Hepatocyte (in vitro differentiated cells): ENCODE results near the gene ITGBL1. TPM values are rescaled to one million over a fixed set of nuclear protein-coding genes. Genes with fewer than 3 reads are reported as not detected.
A peak's percentile ranks its signal among the peaks of the same experiment; 100 is the strongest.

Source experiments
- DNase-seq: peaks from one replicate; pipeline ENCODE4 v3.0.0-alpha.2; 2016; ENCODE audit warnings: low spot score
- H2AFZ ChIP-seq: fragments of 200-600 bp; sonication (generic); 2 replicates; pipeline ENCODE4 v1.6.0; 2016; ENCODE audit warnings: antibody characterized with exemption, mild to moderate bottlenecking
- H3K27ac ChIP-seq: fragments of 200-600 bp; sonication (generic); 2 replicates; pipeline ENCODE4 v1.5.1; 2016; ENCODE audit warnings: mild to moderate bottlenecking
- H3K27me3 ChIP-seq: fragments of 200-600 bp; sonication (generic); 2 replicates; pipeline ENCODE4 v1.6.1; 2016
- H3K36me3 ChIP-seq: fragments of 200-600 bp; sonication (generic); replicated peaks from 2 replicates; pipeline ENCODE4 v1.5.1; 2016; ENCODE audit warnings: low read depth; ENCODE audit not compliant: insufficient read depth
- H3K4me1 ChIP-seq: fragments of 200-600 bp; sonication (generic); 2 replicates; pipeline ENCODE4 v1.5.1; 2016; ENCODE audit warnings: mild to moderate bottlenecking, moderate library complexity; ENCODE audit not compliant: insufficient read depth
- H3K4me2 ChIP-seq: fragments of 200-600 bp; sonication (generic); 2 replicates; pipeline ENCODE4 v1.6.0; 2016
- H3K4me3 ChIP-seq: fragments of 200-600 bp; sonication (generic); 2 replicates; pipeline ENCODE4 v1.5.1; 2016; ENCODE audit warnings: mild to moderate bottlenecking
- H3K79me2 ChIP-seq: fragments of 200-600 bp; sonication (generic); 2 replicates; pipeline ENCODE4 v1.6.0; 2017; ENCODE audit warnings: mild to moderate bottlenecking
- H3K9me2 ChIP-seq: fragments of 200-600 bp; sonication (generic); replicated peaks from 2 replicates; pipeline ENCODE4 v1.6.0; 2017; ENCODE audit warnings: mild to moderate bottlenecking; ENCODE audit not compliant: insufficient read depth
- H3K9me3 ChIP-seq: fragments of 200-600 bp; sonication (generic); 2 replicates; pipeline ENCODE4 v1.5.1; 2016; ENCODE audit warnings: low read depth, mild to moderate bottlenecking
- H4K20me1 ChIP-seq: fragments of 200-600 bp; sonication (generic); 2 replicates; pipeline ENCODE4 v1.6.0; 2016; ENCODE audit warnings: mild to moderate bottlenecking; ENCODE audit not compliant: insufficient read depth, poor library complexity, severe bottlenecking
- EZH2 ChIP-seq: fragments of 200-600 bp; sonication (generic); IDR thresholded peaks from 2 replicates; pipeline ENCODE4 v1.6.1; 2016; ENCODE audit warnings: antibody characterized with exemption, mild to moderate bottlenecking, borderline replicate concordance
- EZH2phosphoT487 ChIP-seq: fragments of 200-600 bp; sonication (generic); IDR thresholded peaks from one replicate; pipeline ENCODE4 v1.6.1; 2018; ENCODE audit warnings: antibody characterized with exemption, mild to moderate bottlenecking, low read depth, moderate library complexity; ENCODE audit not compliant: unreplicated experiment, severe bottlenecking
- WGBS: methylation state at CpG from one replicate; pipeline ENCODE4 v1.1.6; 2016; ENCODE audit warnings: low lambda C conversion rate; ENCODE audit errors: missing lambda C conversion rate; 5-methylcytosine and 5-hydroxymethylcytosine counted together
- polyA plus RNA-seq: library from polyadenylated mRNA; unstranded; fragments of >200 nt; fragmentation: Nextera tagmentation; extraction: Ambion mirVana; gene quantifications from 2 replicates; pipeline ENCODE4 v1.2.1, GENCODE V29; 2016
- total RNA-seq: library from RNA; depleted of rRNA; stranded (reverse); fragments of >200 nt; gene quantifications from 2 replicates; pipeline ENCODE4 v1.2.3, GENCODE V29; 2014
- TF ChIP-seq, protein P1 (sequence below): fragments of 200-600 bp; sonication (generic); IDR thresholded peaks from 2 replicates; pipeline ENCODE4 v1.5.1; 2016; ENCODE audit warnings: antibody characterized with exemption, mild to moderate bottlenecking; ENCODE audit not compliant: poor library complexity

The ITGBL1 gene
- total and polyA plus RNA-seq, 2 experiments from 2014 or later, result 0.33 TPM; not detected in 1

DNA sequence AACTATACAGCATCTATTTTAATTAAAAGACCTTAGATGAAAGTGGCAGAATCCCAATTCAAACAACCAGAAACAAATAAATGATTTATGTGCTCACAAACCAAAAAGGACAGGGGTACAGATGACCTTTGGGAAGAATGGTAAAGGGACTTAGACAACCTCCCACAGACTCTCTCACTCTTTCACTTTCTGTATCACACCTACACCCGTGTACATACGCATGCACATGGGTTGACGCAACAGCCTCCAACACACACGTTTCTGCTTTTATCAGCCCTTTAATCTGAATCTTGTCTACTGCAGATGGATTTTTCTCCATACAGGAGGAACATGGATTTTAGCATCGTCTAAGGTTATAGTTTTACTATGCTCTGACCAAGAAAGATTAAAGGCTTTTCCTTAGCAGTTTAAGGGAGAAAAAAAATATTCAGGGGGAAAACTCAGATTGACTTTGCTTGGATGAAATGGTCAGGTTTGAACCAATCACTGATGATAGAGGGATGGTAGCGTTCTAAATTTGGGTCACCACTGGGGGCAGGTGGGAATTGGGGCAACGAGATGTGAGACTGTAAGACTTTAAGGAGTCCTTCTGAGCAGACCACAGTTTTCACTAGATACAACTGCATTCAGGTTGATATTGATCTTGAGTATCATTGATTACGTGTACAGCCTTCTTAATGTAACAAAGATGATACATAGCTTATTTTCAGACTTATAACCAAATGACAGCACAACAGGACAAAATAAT is 166.1 kb downstream of the ITGBL1 start:
- Histone ChIP-seq H3K4me3 (no peak overlapping the region), H3K27me3 (no peaks in the 10 kb centered on the region), H3K4me2 (no peak overlapping the region), H4K20me1 (no peaks in the 10 kb centered on the region), H3K36me3 (no peaks in the 10 kb centered on the region), H3K9me3 (no peaks in the 10 kb centered on the region), H2AFZ (no peak overlapping the region), H3K27ac (no peak overlapping the region), H3K9me2 (no peaks in the 10 kb centered on the region), H3K79me2 (no peaks in the 10 kb centered on the region), H3K4me1 (no peaks in the 10 kb centered on the region)
- no peak for DNase-seq
- WGBS, result 91% methylated on average over 8 of the region's 8 CpGs
- TF ChIP-seq EZH2phosphoT487, result no peak
- TF ChIP-seq EZH2, result no peak
- TF ChIP-seq, protein P1, sequence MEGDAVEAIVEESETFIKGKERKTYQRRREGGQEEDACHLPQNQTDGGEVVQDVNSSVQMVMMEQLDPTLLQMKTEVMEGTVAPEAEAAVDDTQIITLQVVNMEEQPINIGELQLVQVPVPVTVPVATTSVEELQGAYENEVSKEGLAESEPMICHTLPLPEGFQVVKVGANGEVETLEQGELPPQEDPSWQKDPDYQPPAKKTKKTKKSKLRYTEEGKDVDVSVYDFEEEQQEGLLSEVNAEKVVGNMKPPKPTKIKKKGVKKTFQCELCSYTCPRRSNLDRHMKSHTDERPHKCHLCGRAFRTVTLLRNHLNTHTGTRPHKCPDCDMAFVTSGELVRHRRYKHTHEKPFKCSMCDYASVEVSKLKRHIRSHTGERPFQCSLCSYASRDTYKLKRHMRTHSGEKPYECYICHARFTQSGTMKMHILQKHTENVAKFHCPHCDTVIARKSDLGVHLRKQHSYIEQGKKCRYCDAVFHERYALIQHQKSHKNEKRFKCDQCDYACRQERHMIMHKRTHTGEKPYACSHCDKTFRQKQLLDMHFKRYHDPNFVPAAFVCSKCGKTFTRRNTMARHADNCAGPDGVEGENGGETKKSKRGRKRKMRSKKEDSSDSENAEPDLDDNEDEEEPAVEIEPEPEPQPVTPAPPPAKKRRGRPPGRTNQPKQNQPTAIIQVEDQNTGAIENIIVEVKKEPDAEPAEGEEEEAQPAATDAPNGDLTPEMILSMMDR, result no peak

DNA sequence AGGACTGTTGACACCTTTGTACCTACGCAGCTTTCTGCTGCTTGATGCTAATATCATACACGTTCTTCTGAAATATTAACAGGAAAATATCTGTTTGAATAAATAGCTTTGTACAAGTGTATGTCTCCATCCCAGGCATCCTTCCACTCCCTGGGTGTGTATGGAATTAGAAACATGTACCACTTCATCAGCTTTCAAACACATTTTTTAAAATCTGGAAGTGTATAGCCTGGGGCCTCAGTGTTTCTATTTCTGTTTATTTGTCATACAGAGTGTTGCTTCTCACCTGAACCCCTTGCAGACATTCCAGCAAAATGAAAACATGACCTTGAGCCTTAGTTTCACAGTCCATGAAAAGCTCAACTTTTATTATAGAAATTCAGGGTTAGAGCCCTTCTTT is 168.6 kb downstream of the ITGBL1 start:
- Histone ChIP-seq H4K20me1 (no peaks in the 10 kb centered on the region), H3K4me3 (no peak overlapping the region), H3K4me2 (no peak overlapping the region), H3K27me3 (no peaks in the 10 kb centered on the region), H3K36me3 (no peaks in the 10 kb centered on the region), H3K9me3 (no peaks in the 10 kb centered on the region), H3K4me1 (peaks cover 6% of the 10 kb centered on the region), H3K79me2 (no peaks in the 10 kb centered on the region), H3K9me2 (no peaks in the 10 kb centered on the region), H2AFZ (no peak overlapping the region), H3K27ac (no peak overlapping the region)
- 88% methylated on average over 2 of the region's 2 CpGs for WGBS
- TF ChIP-seq EZH2 (no peak), EZH2phosphoT487 (no peak)
- TF ChIP-seq, protein P1, result no peak
- no peak for DNase-seq

DNA sequence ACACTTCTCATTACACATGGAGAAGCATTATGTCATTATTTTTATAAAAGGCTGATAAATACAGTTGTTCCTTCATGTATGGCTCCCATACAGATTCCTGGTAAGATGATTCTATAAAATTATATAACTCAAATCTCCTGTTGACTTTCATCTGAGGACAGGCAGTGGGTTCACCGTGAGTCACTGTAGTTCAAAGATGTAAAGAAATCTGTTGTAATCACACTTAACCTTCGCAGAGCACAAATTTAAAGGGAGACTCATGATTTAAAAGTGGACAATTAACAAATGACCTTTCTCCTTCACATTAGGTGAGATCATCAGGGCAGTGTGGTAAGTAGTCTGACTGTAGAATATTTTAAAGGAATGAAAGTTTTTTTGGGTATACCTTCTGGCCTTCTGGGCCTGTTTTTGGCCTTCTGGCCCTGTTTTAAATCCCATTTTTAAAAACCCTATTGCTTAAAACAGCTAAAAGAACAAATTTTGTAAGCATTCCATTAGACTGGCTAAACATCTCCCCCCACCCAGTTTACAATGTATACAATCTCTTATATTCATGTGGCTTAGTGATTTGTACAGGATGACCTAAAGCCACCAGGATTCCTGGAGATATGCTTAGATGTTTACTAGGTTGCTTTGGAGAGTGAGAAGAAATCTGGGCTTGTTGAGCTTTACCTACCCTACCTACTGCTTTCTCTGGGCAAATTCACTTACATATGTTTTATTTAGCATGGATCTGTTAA is 171.2 kb downstream of the ITGBL1 start:
- Histone ChIP-seq H3K4me2 (peak overlapping the region; percentile 39), H3K79me2 (no peaks in the 10 kb centered on the region), H3K27me3 (no peaks in the 10 kb centered on the region), H3K4me3 (no peak overlapping the region), H4K20me1 (no peaks in the 10 kb centered on the region), H2AFZ (peak overlapping the region; percentile 34), H3K4me1 (peaks cover 6% of the 10 kb centered on the region), H3K36me3 (no peaks in the 10 kb centered on the region), H3K27ac (peak overlapping the region; percentile 4), H3K9me3 (no peaks in the 10 kb centered on the region), H3K9me2 (no peaks in the 10 kb centered on the region)
- no peak for DNase-seq
- TF ChIP-seq EZH2, result no peak
- no peak for TF ChIP-seq EZH2phosphoT487
- whole genome bisulfite sequencing, result 49% methylated on average over 2 of the region's 2 CpGs
